ENCODE data around the gene LRRC36. TPM values are rescaled to one million over a fixed set of nuclear protein-coding genes. Genes with fewer than 3 reads are reported as not detected.

Gene LRRC36
- total and polyA plus RNA-seq, 4 donors, result 2.1 to 103 (median 16.6) TPM

GRCh38 chr16:67405336-67405735 is 78.7 kb downstream of the LRRC36 start:
- WGBS, 2 donors, result 72 to 83% methylated on average over 8 of the region's 8 CpGs
- Histone ChIP-seq H3K9ac (ENCODE audit: insufficient read depth in 1 of 2, low read length in 2 of 2) (no peak overlapping the region), H3K4me3 (no peak overlapping the region), H3K4me1 (ENCODE audit: control insufficient read depth in 5 of 5, insufficient read depth in 5 of 5, low read length in 5 of 5) (peaks cover 0 to 22% (median 14%) of the 10 kb centered on the region in 5 donors), H3K36me3 (ENCODE audit: control insufficient read depth in 4 of 4, insufficient read depth in 4 of 4, low read length in 4 of 4) (peaks cover 0 to 2% (median 0%) of the 10 kb centered on the region in 4 donors), H3K27me3 (ENCODE audit: control insufficient read depth in 3 of 3, insufficient read depth in 3 of 3, low read length in 2 of 3) (no peaks in the 10 kb centered on the region), H3K9me3 (ENCODE audit: control insufficient read depth in 4 of 4, insufficient read depth in 3 of 4, low read length in 3 of 4) (no peaks in the 10 kb centered on the region), H3K27ac (ENCODE audit: low read depth in 1 of 2, low read length in 1 of 2) (peak overlapping the region in 1 of 2 donors; percentile 79)
- DNase-seq, result no peak
- ATAC-seq (ENCODE audit: insufficient read depth, low FRiP score), result no peak
- TF ChIP-seq CTCF (IDR thresholded peaks at IDR 0.05; ENCODE audit: control extremely low read depth, extremely low read depth), result no peak

- DNase-seq (peak; percentile 42 to 85 (median 77)), ATAC-seq (ENCODE audit: insufficient read depth, low FRiP score) (no peak)
- Histone ChIP-seq H3K27me3 (ENCODE audit: control insufficient read depth in 3 of 3, insufficient read depth in 3 of 3, low read length in 2 of 3) (no peaks in the 10 kb centered on the region), H3K36me3 (ENCODE audit: control insufficient read depth in 4 of 4, insufficient read depth in 4 of 4, low read length in 4 of 4) (peaks cover 0 to 2% (median 0%) of the 10 kb centered on the region in 4 donors), H3K9me3 (ENCODE audit: control insufficient read depth in 4 of 4, insufficient read depth in 3 of 4, low read length in 3 of 4) (no peaks in the 10 kb centered on the region), H3K4me1 (ENCODE audit: control insufficient read depth in 5 of 5, insufficient read depth in 5 of 5, low read length in 5 of 5) (peaks cover 0 to 22% (median 14%) of the 10 kb centered on the region in 5 donors), H3K27ac (ENCODE audit: low read depth in 1 of 2, low read length in 1 of 2) (peak overlapping the region in 1 of 2 donors; percentile 21), H3K4me3 (no peak overlapping the region), H3K9ac (ENCODE audit: insufficient read depth in 1 of 2, low read length in 2 of 2) (no peak overlapping the region)
- WGBS, 2 donors, result 83 to 91% methylated on average over 18 of the region's 18 CpGs
- TF ChIP-seq CTCF (IDR thresholded peaks at IDR 0.05; ENCODE audit: control extremely low read depth, extremely low read depth), result no peak
Observed at GRCh38 chr16:67406111-67406971, 79.7 kb downstream of the LRRC36 start.

GRCh38 chr16:67407176-67407787 is 80.7 kb downstream of the LRRC36 start:
- Histone ChIP-seq H3K4me3 (no peak overlapping the region), H3K4me1 (ENCODE audit: control insufficient read depth in 5 of 5, insufficient read depth in 5 of 5, low read length in 5 of 5) (peaks cover 0 to 22% (median 14%) of the 10 kb centered on the region in 5 donors), H3K9me3 (ENCODE audit: control insufficient read depth in 4 of 4, insufficient read depth in 3 of 4, low read length in 3 of 4) (no peaks in the 10 kb centered on the region), H3K9ac (ENCODE audit: insufficient read depth in 1 of 2, low read length in 2 of 2) (no peak overlapping the region), H3K27me3 (ENCODE audit: control insufficient read depth in 3 of 3, insufficient read depth in 3 of 3, low read length in 2 of 3) (no peaks in the 10 kb centered on the region), H3K36me3 (ENCODE audit: control insufficient read depth in 4 of 4, insufficient read depth in 4 of 4, low read length in 4 of 4) (peaks cover 0 to 2% (median 0%) of the 10 kb centered on the region in 4 donors), H3K27ac (ENCODE audit: low read depth in 1 of 2, low read length in 1 of 2) (peak overlapping the region; percentile 13 to 21)
- WGBS, 2 donors, result 85 to 91% methylated on average over 7 of the region's 7 CpGs
- ATAC-seq (ENCODE audit: insufficient read depth, low FRiP score) (no peak), DNase-seq (no peak)
- TF ChIP-seq CTCF (IDR thresholded peaks at IDR 0.05; ENCODE audit: control extremely low read depth, extremely low read depth), result no peak
